Spleen (tissue), 11 donors: ENCODE measurements around the gene OTUB1. TPM values are rescaled to one million over a fixed set of nuclear protein-coding genes. Genes with fewer than 3 reads are reported as not detected.

Source experiments
- DNase-seq: peaks from one replicate; pipeline ENCODE4 v3.0.0-alpha.2; 2020
- H3K27ac ChIP-seq, 8 donors: fragments of 200-600 bp; sonication (generic) in 7 of 8; 1 replicate in 4 of 8; 2 replicates in 4 of 8; pipeline versions ENCODE4 v1.5.0 to v1.8.0; 2016 to 2021; ENCODE audit warnings: inconsistent platforms in 4 of 8, mild to moderate bottlenecking in 4 of 8, moderate library complexity in 1 of 8
- H3K27me3 ChIP-seq, 7 donors: fragments of 200-600 bp; sonication (generic) in 6 of 7; replicated peaks in 1 of 7; 1 replicate in 4 of 7; 2 replicates in 3 of 7; pipeline versions ENCODE4 v1.5.0 to v1.8.0; 2016 to 2021; ENCODE audit warnings: inconsistent platforms in 3 of 7, mild to moderate bottlenecking in 1 of 7
- H3K36me3 ChIP-seq, 6 donors: fragments of 200-600 bp; sonication (generic) in 5 of 6; 1 replicate in 4 of 6; 2 replicates in 2 of 6; pipeline versions ENCODE4 v1.5.0 to v1.8.0; 2016 to 2021; ENCODE audit warnings: inconsistent platforms in 2 of 6
- H3K4me1 ChIP-seq, 6 donors: fragments of 200-600 bp; sonication (generic) in 5 of 6; 1 replicate in 3 of 6; 2 replicates in 3 of 6; pipeline versions ENCODE4 v1.5.0 to v1.8.0; 2016 to 2021; ENCODE audit warnings: inconsistent platforms in 3 of 6
- H3K4me3 ChIP-seq, 8 donors: fragments of 200-600 bp; sonication (generic) in 7 of 8; 1 replicate in 4 of 8; 2 replicates in 4 of 8; pipeline versions ENCODE4 v1.5.0 to v1.8.0; 2016 to 2021; ENCODE audit warnings: inconsistent platforms in 4 of 8, mild to moderate bottlenecking in 4 of 8, moderate library complexity in 2 of 8
- H3K9me3 ChIP-seq, 8 donors: fragments of 200-600 bp; sonication (generic) in 7 of 8; 1 replicate in 4 of 8; 2 replicates in 4 of 8; pipeline versions ENCODE4 v1.5.0 to v1.8.0; 2016 to 2021; ENCODE audit warnings: inconsistent platforms in 4 of 8
- POLR2A ChIP-seq, 3 donors: fragments of 450-650 bp; IDR thresholded peaks; one replicate each; pipeline ENCODE4 v1.5.1; 2017; ENCODE audit warnings: antibody characterized with exemption in 3 of 3, mild to moderate bottlenecking in 1 of 3
- POLR2AphosphoS5 ChIP-seq, 3 donors: sonication (generic); formaldehyde crosslinking; IDR thresholded peaks; one replicate each; pipeline ENCODE4 v1.5.1; 2017; ENCODE audit warnings: antibody characterized with exemption in 3 of 3
- WGBS, 5 donors: extraction: QIAGEN DNeasy Blood & Tissue Kit in 3 of 5; methylation state at CpG; one replicate each; pipeline versions ENCODE4 v1.1.5 to v1.1.7; 2013 to 2018; 5-methylcytosine and 5-hydroxymethylcytosine counted together
- intact Hi-C: fragments of 100-400 bp; cut with DNase I; formaldehyde crosslinking; loops from one replicate; pipeline ENCODE4 v1.15.0; 2023; ENCODE audit warnings: low total_unique reads
- polyA plus RNA-seq, 3 donors: library from polyadenylated mRNA; stranded (reverse); fragments of 200-250 nt; gene quantifications; one replicate each; pipeline ENCODE4 v1.2.1, GENCODE V29; 2013
- total RNA-seq, 7 donors: library from RNA; depleted of rRNA in 3 of 7; stranded (reverse); fragments of >200 nt in 3 of 7; fragmentation: NEBNext Ultra II Directional in 4 of 7; extraction: Animal tissue kit (Norgen Biotek cat#: 25700) in 4 of 7; gene quantifications; one replicate each; pipeline versions ENCODE4 v1.1.0 to v1.2.1, GENCODE V29; 2016 to 2021
- TF ChIP-seq, protein P1 (sequence below), 11 experiments: fragments of 200-600 bp in 7 of 11; fragments of 450-650 bp in 4 of 11; sonication (generic) in 4 of 11; IDR thresholded peaks in 8 of 11; conservative IDR thresholded peaks in 3 of 11; 1 replicate in 7 of 11; 2 replicates in 4 of 11; pipeline versions ENCODE4 v1.4.0 to v1.8.0; 2016 to 2021; ENCODE audit warnings: antibody characterized with exemption in 11 of 11, inconsistent platforms in 4 of 11, mild to moderate bottlenecking in 1 of 11
- donor health status: healthy with polysubstance abuse.
- donor health status: DM: no; HTN: no; CAD: no; lungs with moderate emphysema.
- donor health status: DM: no; HTN: no; CAD: no.
- donor health status: Bipolar disorder and iron deficiency.
- donor health status: healthy.
- donor health status: DM: no; HTN: no; CAD: no.
- donor health status: DM: yes; HTN: yes; CAD: no.

Gene OTUB1
- total and polyA plus RNA-seq, 10 donors = 56.1 to 89.7 (median 63.5) TPM

DNA sequence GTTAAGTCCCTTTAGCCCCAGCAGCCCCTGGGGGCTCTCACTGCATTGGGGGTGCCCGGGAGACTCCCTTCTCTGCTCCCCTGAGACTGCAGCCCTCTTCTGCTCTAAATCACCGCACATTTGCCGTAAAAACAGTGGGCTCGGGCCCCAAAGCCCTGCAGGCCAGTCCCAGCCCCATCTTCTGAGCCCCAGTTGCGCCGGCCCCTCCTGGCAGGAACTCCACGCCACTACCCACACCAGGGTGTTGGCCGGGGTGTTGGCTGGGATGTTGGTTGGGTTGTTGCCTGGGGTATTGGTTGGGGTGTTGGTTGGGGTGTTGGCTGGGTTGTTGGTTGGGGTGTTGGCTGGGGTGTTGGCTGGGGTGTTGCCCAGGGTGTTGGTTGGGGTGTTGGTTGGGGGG lies 23.5 kb downstream of the OTUB1 start:
- Histone ChIP-seq H3K36me3 (no peaks in the 10 kb centered on the region), H3K4me1 (peaks cover 12 to 46% (median 29%) of the 10 kb centered on the region in 6 donors), H3K4me3 (no peak overlapping the region), H3K9me3 (no peaks in the 10 kb centered on the region), H3K27ac (no peak overlapping the region), H3K27me3 (peaks cover 0 to 39% (median 0%) of the 10 kb centered on the region in 7 donors)
- TF ChIP-seq POLR2A (IDR thresholded peaks at IDR 0.05) (no peak), POLR2AphosphoS5 (IDR thresholded peaks at IDR 0.05) (no peak)
- 92 to 98% (median 95%) methylated on average over 5 to 8 of the region's 8 CpGs for WGBS, 5 donors
- no peak for DNase-seq
- intact Hi-C loops = no loop called here

DNA sequence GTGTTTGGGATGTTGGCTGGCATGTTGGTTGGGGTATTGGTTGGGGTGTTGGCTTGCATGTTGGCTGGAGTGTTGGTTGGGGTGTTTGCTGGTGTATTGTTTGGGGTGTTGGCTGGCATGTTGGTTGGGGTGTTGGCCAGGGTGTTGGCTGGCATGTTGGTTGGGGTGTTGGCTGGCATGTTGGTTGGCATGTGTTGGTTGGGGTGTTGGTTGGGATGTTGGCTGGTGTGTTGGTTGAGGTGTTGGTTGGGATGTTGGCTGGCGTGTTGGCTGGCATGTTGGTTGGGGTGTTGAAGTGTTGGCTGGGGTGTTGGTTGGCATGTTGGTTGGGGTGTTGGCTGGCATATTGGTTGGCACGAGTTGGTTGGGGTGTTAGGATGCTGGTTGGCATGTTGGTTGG lies 24.5 kb downstream of the OTUB1 start:
- DNase-seq = no peak
- intact Hi-C loops = no loop called here
- H3K36me3 ChIP-seq = no peaks in the 10 kb centered on the region
- no peaks in the 10 kb centered on the region for H3K9me3 ChIP-seq
- TF ChIP-seq, protein P1, sequence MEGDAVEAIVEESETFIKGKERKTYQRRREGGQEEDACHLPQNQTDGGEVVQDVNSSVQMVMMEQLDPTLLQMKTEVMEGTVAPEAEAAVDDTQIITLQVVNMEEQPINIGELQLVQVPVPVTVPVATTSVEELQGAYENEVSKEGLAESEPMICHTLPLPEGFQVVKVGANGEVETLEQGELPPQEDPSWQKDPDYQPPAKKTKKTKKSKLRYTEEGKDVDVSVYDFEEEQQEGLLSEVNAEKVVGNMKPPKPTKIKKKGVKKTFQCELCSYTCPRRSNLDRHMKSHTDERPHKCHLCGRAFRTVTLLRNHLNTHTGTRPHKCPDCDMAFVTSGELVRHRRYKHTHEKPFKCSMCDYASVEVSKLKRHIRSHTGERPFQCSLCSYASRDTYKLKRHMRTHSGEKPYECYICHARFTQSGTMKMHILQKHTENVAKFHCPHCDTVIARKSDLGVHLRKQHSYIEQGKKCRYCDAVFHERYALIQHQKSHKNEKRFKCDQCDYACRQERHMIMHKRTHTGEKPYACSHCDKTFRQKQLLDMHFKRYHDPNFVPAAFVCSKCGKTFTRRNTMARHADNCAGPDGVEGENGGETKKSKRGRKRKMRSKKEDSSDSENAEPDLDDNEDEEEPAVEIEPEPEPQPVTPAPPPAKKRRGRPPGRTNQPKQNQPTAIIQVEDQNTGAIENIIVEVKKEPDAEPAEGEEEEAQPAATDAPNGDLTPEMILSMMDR (IDR thresholded peaks at IDR 0.05 in 8 of 11, conservative IDR thresholded peaks at IDR 0.05 in 3 of 11) = no peak
- TF ChIP-seq POLR2A (IDR thresholded peaks at IDR 0.05) = no peak
- no peak for TF ChIP-seq POLR2AphosphoS5 (IDR thresholded peaks at IDR 0.05)
- H3K27ac ChIP-seq = no peak overlapping the region
- peaks cover 12 to 36% (median 24%) of the 10 kb centered on the region in 6 donors for H3K4me1 ChIP-seq
- H3K27me3 ChIP-seq = peaks cover 0 to 36% (median 0%) of the 10 kb centered on the region in 7 donors
- H3K4me3 ChIP-seq = no peak overlapping the region
- WGBS, 5 donors = 86 to 94% (median 92%) methylated on average over 2 of the region's 2 CpGs

DNA sequence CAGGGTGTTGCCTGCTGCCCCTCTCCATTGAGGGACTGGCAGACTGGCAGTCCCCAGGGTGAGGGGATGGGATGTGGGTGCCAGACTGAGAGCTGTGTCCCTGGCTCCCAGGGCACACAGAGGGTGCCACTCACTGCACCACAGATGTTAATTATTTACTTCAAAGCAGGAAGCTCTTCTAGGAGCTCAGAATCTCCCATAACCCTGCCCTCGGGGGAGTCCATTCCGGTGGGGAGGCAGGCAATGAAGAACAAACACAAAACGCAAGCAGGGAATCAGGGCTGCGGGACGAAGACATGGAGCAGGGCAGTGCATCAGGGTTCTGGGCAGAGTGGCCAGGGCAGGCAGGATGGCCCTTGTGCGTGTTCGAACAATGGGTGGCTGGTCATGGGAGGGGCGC lies 25.1 kb downstream of the OTUB1 start:
- no peak overlapping the region for H3K4me3 ChIP-seq
- intact Hi-C loops = no loop called here
- DNase-seq = no peak
- TF ChIP-seq POLR2A (IDR thresholded peaks at IDR 0.05) (no peak), POLR2AphosphoS5 (IDR thresholded peaks at IDR 0.05) (no peak)
- TF ChIP-seq, protein P1 (IDR thresholded peaks at IDR 0.05 in 8 of 11, conservative IDR thresholded peaks at IDR 0.05 in 3 of 11) = no peak
- WGBS, 5 donors = 93 to 98% (median 95%) methylated on average over 8 of the region's 8 CpGs
- no peak overlapping the region for H3K27ac ChIP-seq
- H3K9me3 ChIP-seq = no peaks in the 10 kb centered on the region
- H3K27me3 ChIP-seq = peaks cover 0 to 31% (median 0%) of the 10 kb centered on the region in 7 donors
- H3K36me3 ChIP-seq = no peaks in the 10 kb centered on the region
- H3K4me1 ChIP-seq = peaks cover 10 to 30% (median 21%) of the 10 kb centered on the region in 6 donors

DNA sequence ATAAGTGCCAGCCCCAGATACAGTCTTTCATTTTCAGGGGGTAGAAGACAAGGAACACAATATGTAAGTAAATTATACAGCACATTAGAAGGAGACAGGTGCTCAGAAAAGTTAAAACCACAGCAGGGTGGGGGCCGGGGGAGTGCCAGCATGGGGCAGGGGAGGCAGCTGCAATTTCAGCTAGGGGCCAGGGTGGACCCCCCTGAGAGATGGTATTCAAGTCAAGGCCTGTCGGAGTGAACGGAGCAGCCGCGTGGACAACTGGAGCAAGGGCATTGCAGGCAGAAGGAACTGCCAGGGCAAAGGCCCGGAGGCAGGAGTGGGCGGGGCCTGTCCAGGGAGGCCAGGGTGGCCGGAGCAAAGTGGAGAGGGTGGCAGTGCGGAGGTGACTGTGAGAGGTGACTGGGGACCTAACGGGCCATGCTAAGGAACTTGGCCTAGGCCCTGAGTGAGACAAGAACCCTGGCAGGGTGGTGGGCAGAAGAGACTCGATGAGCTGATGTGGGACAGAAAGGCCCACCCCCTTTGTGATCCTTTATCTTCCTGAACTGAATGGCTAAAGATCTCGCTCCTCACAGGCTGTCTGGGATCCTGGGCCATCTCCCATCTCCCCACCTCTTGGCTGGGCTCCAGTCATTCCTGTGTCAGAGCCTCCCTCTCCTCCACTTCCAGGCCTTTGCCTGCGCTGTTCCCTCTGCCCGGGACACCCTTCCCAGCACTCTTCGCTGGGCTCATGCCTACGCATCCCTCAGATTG lies 27.1 kb downstream of the OTUB1 start:
- 89 to 94% (median 92%) methylated on average over 16 of the region's 16 CpGs for WGBS, 5 donors
- DNase-seq = no peak
- Histone ChIP-seq H3K36me3 (no peaks in the 10 kb centered on the region), H3K4me3 (no peak overlapping the region), H3K9me3 (no peaks in the 10 kb centered on the region), H3K27ac (no peak overlapping the region), H3K27me3 (peaks cover 0 to 11% (median 0%) of the 10 kb centered on the region in 7 donors), H3K4me1 (peaks cover 0 to 11% (median 4%) of the 10 kb centered on the region in 6 donors)
- intact Hi-C loops = no loop called here
- TF ChIP-seq POLR2A (IDR thresholded peaks at IDR 0.05) = no peak
- no peak for TF ChIP-seq POLR2AphosphoS5 (IDR thresholded peaks at IDR 0.05)
- TF ChIP-seq, protein P1 (IDR thresholded peaks at IDR 0.05 in 8 of 11, conservative IDR thresholded peaks at IDR 0.05 in 3 of 11) = no peak
